Activated CD8-positive, alpha-beta memory T cell treated with anti-CD3 and anti-CD28 coated beads for 4 hours (primary cell): ENCODE data around the gene ZBTB25.

Experiments
- DNase-seq, 2 donors: peaks; one replicate each; pipeline ENCODE4 v3.0.0-alpha.2; 2020; ENCODE audit warnings: low read depth in 2 of 2

ZBTB25 gene

GRCh38 chr14:64440494-64440893 lies 63.1 kb downstream of the ZBTB25 start:
- no peak for DNase-seq

GRCh38 chr14:64439141-64439540 lies 64.5 kb downstream of the ZBTB25 start:
- no peak for DNase-seq

- DNase-seq = no peak
Observed at GRCh38 chr14:64438181-64438841, 65.3 kb downstream of the ZBTB25 start.

GRCh38 chr14:64434528-64434927 lies 69.1 kb downstream of the ZBTB25 start:
- DNase-seq = no peak

DNA sequence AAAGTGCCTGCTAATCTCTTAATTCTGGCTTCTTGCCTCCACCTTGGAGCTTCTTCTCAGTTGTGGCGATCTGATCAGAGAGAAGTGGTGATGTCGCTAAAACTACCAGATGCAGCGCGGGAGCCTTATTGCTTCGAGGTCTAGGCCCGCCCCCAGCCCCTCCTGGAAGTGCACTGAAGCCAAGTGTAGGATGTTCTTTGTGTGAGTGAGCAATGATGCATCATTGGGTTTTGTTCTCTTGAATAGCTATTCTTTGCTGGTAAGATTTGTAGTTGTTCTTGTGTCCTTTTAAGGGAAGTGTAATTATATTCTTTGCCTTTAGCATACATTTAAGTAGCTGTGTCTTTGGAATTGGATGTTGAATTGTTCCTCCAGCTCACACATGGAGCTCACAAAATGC lies 79.7 kb downstream of the ZBTB25 start:
- no peak for DNase-seq

GRCh38 chr14:64422756-64423155 lies 80.9 kb downstream of the ZBTB25 start:
- no peak for DNase-seq

GRCh38 chr14:64422005-64422404 lies 81.6 kb downstream of the ZBTB25 start:
- no peak for DNase-seq

DNA sequence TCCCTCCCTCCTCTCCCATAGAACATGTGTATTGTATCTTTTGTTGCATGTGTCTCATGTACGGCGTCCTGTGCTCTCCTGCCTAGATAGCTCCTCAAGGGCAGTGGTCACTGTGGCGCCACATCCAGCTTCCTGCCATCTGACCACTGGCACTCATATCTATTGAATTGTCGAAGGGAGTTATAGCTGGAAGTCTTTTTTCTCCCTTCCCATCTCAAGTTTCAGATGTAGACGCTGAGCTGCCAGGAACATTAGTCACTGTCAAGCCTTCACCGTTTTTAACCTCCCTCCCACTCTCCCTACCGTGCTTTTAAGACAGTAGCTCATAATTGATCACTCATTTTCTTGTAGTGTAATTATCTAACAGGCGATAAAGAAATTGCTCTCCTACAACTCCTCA lies 82.5 kb downstream of the ZBTB25 start:
- DNase-seq = no peak

- no peak for DNase-seq
Observed at GRCh38 chr14:64419003-64419402, 84.6 kb downstream of the ZBTB25 start.

DNA sequence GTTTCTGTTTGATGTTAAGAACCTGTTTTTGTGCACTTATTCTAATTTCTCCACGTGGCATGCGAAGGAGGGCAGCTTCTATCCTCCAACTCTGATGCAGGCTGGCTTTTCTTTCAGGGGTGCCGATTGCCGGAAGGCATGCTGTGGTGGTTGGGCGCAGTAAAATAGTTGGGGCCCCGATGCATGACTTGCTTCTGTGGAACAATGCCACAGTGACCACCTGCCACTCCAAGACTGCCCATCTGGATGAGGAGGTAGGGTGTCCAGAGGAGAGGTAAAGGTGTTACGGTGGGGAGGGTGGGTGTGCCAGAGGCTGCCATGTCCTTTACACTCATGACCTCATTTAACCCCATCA lies 85.9 kb downstream of the ZBTB25 start:
- DNase-seq = no peak

DNA sequence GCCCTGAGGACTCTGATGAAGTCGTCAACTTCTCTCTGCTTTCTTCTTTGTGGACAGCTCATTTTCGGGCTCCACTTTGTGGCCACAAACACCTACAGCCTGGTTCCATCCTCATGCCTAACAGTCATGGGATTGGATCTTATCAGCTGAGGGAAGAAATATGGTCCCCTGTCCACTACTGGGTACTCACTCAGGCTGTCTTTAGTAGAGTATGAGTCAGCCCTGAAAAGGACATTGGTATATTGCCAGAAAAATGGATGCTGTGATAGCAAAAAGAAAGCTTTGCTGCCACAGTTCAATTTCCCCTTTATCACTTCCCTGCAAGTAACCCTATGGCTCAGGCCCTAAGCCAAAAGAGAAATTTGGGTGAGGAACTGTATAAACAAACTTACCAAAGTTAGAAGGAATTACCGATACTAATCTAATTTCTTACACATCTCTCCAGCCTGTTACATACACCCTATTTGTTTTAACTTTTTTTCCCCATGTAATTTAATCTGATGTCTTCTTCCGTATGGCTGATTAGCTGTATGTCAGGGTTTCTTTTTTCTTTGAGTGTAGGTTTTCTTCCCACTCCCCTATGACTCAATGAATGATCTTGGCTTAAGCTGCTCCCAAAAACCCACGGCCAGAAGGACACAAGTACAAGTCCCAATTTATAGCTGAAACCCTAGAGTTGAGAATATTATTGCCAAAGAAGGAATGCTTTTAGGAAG lies 86.4 kb downstream of the ZBTB25 start:
- no peak for DNase-seq

- DNase-seq = no peak
Observed at GRCh38 chr14:64416348-64416932, 87.2 kb downstream of the ZBTB25 start.

DNA sequence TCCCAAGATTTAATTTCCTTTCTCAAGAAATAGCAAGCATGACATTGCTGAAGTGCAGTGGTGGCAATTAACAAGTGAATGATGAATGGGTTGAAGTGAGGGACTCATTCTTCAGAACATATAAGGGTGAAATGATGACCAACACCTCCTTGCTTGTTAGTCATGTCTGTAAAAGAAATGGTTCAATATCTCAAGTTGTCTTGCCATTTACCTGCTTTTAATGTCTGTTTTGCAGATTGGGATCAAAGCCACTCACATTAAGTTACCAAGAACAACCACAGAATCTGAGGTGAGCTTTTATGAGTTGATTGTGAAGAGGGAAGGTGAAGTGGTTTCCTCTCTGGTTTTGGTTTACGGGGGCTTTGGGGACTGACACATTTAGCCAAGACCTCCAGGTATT lies 91.4 kb downstream of the ZBTB25 start:
- DNase-seq = no peak

DNA sequence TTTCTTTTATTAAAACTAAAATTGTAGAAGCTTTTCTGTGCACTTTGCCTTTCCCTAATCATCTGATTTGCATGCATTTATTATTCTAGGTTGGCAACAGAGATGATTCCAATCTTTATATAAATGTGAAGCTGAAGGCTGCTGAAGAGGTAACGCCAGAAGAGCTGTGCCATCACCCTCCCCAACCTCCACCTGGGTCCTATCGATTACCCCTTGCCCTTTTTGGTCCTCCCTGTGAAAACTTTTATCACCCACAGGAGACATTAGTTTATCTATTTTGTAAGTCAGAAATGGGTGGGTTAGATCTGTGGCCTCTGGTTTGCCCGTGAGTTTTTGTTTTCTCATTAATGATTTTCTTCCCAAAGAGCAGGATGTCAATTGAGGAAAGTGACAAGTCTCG lies 92.6 kb downstream of the ZBTB25 start:
- no peak for DNase-seq

DNA sequence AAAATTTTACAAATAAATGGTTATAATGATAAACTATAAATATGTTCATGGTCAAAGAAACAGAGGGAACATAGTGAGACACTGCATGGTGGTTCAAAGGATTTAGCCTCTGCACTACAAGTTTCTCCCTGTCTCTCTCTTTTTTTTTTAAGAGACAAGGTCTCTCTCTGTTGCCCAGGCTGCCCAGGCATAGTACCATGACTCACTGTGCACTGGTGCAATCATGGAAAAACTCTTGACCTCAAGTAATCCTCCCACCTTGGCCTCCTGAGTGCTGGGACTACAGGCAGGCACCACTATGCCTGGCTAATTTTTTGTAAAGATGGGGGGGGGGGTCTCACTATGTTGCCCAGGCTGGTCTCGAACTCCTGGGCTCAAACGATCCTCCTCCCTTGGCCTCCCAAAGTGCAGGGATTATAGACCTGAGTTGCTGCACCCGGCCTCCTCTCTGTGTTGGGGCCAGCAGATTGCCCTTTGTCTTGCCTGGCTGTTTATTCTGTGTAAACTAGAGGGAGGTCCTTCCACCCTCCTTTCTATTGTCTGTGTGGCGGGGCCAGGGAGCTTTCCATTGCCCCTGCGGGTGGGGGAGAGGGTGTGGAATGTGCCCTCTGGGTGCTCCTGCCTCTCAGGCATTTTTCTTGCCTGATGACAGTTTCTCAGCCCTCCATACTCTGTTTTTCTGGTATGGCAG lies 93.4 kb downstream of the ZBTB25 start:
- no peak for DNase-seq

- no peak for DNase-seq
Observed at GRCh38 chr14:64409126-64409920, 94.3 kb downstream of the ZBTB25 start.

DNA sequence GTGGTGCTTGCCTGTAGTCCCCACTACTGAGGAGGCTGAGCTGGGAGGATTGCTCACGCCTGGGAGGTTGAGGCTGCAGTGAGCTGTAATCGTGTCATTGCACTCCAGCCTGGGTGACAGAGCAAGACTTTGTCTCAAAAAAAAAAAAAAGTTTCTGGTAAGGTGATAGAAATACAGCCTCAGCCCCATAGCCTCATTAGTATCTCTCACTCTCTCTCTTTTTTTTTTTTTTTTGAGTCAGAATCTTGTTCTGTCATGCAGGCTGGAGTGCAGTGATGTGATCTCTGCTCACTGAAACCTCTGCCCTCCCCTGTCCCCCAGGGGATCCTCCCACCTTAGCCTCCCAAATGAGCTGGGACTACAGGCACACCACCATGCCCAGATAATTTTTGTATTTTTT lies 96.3 kb downstream of the ZBTB25 start:
- no peak for DNase-seq

DNA sequence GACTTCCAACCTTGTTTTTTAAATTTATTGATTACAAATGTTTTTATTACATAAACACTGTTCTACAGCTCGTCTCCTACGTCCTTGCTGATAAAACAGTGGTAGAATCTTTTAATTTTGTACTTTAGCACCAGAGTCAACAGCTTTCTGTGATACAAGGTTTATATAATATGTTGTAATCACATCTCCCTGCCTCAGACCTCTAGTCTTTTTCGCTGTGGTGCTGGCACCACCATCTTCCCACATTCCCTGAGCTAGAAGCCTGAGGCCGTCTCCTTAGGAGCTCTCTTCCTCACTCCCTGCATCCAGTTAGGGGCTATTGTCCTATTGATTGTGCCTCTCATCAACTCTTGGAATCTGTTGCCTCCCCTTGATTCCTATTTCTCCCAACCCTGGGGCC lies 98.3 kb downstream of the ZBTB25 start:
- no peak for DNase-seq

GRCh38 chr14:64401949-64402348 lies 101.7 kb downstream of the ZBTB25 start:
- DNase-seq = no peak

- no peak for DNase-seq
Observed at GRCh38 chr14:64400829-64401459, 102.7 kb downstream of the ZBTB25 start.
